Body of pancreas (tissue), 4 donors: Measurements from ENCODE around the gene RMI2.
"Not testable (repeated sequence)": the region's sequence is repeated elsewhere in the genome, so short reads cannot be mapped to it uniquely, and the experiment has no call there.

ENCODE experiments used
- CTCF ChIP-seq, 7 experiments: fragments of 450-650 bp in 4 of 7; fragments of 200-600 bp in 3 of 7; sonication (generic) in 3 of 7; IDR thresholded peaks; one replicate each; pipeline ENCODE4 v1.5.1; 2016 to 2019; ENCODE audit warnings: antibody characterized with exemption in 7 of 7
- POLR2A ChIP-seq, 3 donors: fragments of 450-650 bp; IDR thresholded peaks; one replicate each; pipeline ENCODE4 v1.6.1; 2016; ENCODE audit warnings: antibody characterized with exemption in 3 of 3, mild to moderate bottlenecking in 2 of 3

- not testable (repeated sequence) for TF ChIP-seq CTCF, POLR2A (IDR thresholded peaks at IDR 0.05)
Measured at GRCh38 chr16:11370932-11371279, 25.6 kb downstream of the RMI2 start.
